Cardiac ventricle fibroblast (primary cell): ENCODE results near the gene CORO1C. TPM values are rescaled to one million over a fixed set of nuclear protein-coding genes. Genes with fewer than 3 reads are reported as not detected.

Source experiments
- total RNA-seq: library from RNA; depleted of rRNA; stranded (reverse); fragments of >200 nt; gene quantifications from 2 replicates; pipeline ENCODE4 v1.2.3, GENCODE V29; 2015

CORO1C gene
- 71.7 and 87.1 TPM in 2 replicates for total RNA-seq

DNA sequence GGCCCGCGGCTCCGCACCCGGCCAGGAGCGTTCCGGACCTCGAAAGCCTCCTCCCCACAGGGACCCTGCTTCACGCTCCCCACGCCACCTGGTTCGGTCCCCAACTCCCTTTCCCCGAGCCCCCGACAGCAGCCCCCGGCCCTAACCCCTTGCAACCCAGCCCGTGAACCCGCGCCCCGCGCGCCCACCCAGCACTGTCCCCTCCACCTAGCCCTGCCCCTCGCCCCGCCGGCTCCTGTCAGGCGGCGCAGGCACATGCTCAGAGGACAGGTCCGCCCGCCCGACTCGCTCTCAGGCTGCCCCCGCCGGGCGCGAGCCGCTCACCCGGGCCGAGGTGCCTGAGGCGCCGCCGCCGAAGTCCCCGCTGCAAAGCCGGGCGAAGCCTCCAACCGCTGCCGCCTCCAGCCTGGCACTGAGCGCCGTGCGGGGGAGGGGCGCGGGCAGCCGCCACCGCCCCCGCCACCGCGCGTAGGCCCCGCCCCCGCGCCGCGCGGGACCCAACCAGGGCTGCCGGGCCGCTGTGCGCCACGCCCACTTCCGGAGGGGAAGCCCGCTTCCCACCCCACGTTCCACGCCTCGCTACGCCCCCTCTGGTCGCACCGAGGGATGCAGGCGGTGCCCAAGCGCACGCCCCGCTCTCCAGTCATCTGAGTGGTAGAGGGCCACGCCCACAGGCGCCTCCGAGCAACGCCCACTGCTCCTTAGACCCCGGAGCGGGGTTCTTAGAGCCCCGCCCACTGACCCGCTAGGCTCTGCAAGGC, at the start of gene CORO1C:
Gene CORO1C, minus strand, starts transcription at position 414 of the 761 bp plus-strand sequence. CDS start 30,200 bp downstream, outside the sequence.

DNA sequence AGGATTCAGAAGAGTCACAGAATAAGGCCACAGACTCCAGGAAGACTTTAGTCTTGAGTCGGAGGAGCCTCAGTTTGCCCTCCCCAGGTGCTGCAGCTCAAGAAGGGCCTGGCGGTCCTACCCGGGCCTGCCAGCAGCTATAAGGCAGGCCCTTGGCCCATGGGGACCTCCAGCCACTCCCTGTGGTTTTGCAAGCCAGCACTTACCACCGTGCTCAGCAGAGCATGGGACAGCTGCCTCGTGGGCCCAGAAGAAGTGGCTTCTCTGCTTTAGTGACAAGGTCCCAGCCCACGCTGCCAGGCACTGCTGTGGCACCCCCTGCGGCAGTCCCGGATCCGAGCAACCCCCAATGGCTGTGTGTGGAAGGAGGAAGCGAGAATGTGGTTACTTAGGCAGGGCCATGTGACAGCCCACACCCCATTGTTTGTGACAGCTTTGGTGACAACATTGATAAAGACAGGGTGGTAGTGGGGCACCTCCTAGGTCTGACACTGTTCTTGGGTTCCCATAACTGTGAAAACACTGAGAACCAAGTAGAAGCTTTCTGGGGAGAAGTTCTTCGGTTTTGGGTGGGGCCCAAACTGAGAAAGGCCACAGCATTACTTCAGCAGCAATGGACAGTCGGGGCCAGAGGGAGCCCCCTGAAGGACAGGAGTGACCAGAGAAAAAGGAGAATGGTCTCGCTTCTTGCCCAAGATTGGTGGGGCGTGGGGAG, 97.6 kb downstream of the CORO1C start, which contains the start of gene SELPLG:
Gene SELPLG, minus strand, starts transcription at position 361 of the 715 bp plus-strand sequence. CDS start 9,587 bp downstream, outside the sequence.

DNA sequence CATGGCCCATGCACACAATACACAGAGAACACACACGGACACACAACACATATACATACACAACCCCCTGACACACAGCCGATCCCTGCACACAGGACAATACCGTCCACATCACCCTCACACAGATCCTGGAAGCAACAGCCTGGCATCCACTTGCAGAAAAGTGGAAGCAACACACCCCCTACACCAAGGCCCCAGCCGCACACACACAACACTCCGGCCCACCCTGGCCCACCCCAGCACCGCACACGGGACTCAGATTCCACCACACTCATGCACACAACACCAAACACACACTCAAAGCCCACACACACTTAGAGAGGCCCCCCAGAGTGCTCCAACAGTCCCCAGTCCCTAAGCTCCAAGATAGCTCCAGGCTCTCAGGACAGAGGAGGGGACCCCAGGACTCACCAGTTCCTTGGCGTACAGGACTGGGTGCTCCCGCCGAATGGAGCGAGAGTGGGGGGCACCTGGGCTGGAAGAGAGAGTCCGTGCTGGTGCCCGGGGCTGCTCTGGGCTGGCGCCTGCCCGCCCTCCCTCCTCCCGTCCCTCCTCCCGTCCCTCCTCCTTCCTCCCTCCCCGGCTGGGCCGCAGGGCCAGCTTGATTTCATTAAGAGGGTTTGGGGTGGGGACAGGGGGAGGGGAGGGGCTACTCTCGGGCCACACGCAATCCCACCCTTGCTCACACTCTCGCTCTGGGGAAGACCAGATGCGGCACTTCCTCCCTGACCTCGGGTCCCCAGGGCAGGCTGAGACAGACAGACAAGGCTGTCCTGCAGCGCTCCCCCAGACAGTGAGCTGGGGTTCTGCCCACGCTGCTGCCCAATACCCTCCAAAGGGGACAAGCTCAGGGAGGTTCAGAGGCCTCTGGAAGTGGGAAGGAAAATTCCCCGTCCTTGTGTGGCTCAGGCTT, 133.5 kb downstream of the CORO1C start, which contains the start of gene TMEM119:
Gene TMEM119, minus strand, starts transcription at position 526 of the 913 bp plus-strand sequence. CDS start 5,701 bp downstream, outside the sequence.

Other genes with a start within 250 kb of the CORO1C start
- 4.4 and 6.3 TPM in 2 replicates for gene FICD, start 216.2 kb downstream of the CORO1C start, total RNA-seq
- 30.0 and 46.5 TPM in 2 replicates for gene SART3, start 170.3 kb downstream of the CORO1C start, total RNA-seq
- 146 and 188 TPM in 2 replicates for gene ISCU, start 168.9 kb downstream of the CORO1C start, total RNA-seq
- 21.3 and 27.7 TPM in 2 replicates for gene TMEM119, start 133.4 kb downstream of the CORO1C start, total RNA-seq
- 0.62 and 0.64 TPM in 2 replicates for gene SELPLG, start 97.6 kb downstream of the CORO1C start, total RNA-seq
- 15.2 and 15.7 TPM in 2 replicates for gene SSH1, start 126.1 kb upstream of the CORO1C start, total RNA-seq
- not detected in 2 replicates for gene DAO, start 148.6 kb upstream of the CORO1C start, total RNA-seq